ENCODE measurements around the gene RASGRF1.

- TF ChIP-seq CTCF (conservative IDR thresholded peaks at IDR 0.05; ENCODE audit: low read length) (no peak), EZH2phosphoT487 (IDR thresholded peaks at IDR 0.05; ENCODE audit: borderline replicate concordance) (no peak)
Observed at GRCh38 chr15:79101866-79102581, 11.4 kb upstream of the RASGRF1 start.
